ENCODE results near the gene JAK1.
A peak's percentile ranks its signal among the peaks of the same experiment; 100 is the strongest.

JAK1 gene

DNA sequence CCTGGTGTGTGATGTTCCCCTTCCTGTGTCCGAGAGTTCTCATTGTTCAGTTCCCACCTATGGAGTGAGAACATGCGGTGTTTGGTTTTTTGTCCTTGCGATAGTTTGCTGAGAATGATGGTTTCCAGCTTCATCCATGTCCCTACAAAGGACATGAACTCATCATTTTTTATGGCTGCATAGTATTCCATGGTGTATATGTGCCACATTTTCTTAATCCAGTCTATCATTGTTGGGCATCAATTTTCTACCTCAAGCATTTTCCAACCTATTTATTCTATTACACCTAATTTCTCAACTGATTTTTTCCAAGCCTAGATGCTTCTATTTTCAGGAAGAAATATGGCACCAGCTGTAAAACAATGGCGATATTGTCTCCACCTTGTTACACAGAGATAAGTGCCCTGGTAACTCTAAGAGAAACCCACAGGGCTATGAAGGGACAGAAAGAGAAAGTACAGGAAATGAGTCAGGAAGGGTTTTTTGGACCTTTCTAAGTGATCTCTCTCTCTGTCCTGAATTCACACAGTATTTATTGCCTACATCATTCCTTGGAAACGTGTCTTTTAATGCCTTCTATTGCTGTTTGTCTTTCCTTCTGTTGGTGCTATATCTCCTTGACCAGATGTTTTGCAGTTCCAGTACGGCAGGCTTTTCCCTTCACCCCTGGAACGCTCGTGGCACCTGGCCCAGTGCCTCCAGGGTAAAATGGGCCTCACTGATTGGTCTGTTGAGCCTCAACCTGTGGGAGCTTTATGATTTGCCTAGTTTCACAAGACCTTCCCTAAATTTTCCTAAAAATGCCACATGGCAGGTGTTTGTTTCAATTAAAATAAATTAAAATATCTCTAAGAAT is 14.6 kb upstream of the JAK1 start:
- DNase-seq = no peak

- no peak for DNase-seq
Measured at GRCh38 chr1:64979358-64979757, 13.0 kb upstream of the JAK1 start.

- DNase-seq = no peak
Measured at GRCh38 chr1:64976361-64976760, 10.0 kb upstream of the JAK1 start.

- DNase-seq = no peak
Measured at GRCh38 chr1:64975740-64976139, 9.4 kb upstream of the JAK1 start.

- no peak for DNase-seq
Measured at GRCh38 chr1:64975127-64975526, 8.8 kb upstream of the JAK1 start.

- no peak for DNase-seq
Measured at GRCh38 chr1:64974288-64974825, 8.0 kb upstream of the JAK1 start.

DNA sequence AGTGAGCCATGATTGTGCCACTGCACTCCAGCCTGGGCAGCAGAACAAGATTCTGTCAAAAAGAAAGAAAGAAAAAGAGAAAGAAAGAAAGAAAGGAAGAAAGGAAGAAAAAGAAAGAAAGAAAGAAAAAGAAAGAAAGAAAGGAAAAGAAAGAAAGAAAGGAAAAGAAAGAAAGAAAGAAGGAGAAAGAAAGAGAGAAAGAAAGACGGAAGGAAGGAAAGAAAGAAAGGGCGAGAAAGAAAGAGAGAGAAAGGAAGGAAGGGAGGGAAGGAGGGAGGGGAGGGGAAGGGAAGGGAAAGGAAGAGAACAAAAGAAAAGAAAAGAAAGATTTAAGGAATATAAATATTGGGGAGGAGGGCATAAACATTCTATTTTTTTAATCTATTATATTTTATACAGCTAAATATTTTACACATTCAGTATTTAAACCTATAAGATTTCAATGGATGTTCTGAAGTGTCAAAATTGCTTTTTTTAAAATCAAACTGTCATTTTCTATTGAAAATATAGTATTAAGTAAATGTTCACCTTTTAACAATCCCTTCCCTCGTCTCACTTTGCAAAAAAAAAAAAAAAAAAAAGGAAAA is 6.8 kb upstream of the JAK1 start:
- no peak for DNase-seq

- DNase-seq = peak; percentile 36
Measured at GRCh38 chr1:64969305-64970046, 3.1 kb upstream of the JAK1 start.

- DNase-seq = no peak
Measured at GRCh38 chr1:64967381-64967780, 1.0 kb upstream of the JAK1 start.

- peak; percentile 47 for DNase-seq
Measured at GRCh38 chr1:64965366-64966157, 787 bp downstream of the JAK1 start.

DNA sequence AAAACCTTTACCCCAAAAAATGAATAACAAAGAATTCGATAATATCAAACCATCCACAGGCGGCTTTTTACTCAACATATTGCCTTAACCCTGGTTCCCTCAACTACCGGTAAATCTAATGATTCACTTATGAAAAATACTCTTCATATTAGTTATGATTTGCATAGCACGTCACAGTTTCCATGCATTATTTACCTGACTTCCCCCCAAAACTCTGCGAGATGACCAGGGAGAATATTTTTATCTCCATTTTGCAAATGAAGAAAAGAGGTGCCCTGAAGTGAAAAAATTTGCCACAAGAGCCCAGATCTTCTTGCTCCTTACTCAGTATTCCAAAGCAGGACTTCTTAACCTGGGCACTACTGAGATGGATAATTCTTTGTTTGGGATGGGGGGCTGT is 2.9 kb downstream of the JAK1 start:
- DNase-seq = no peak

DNA sequence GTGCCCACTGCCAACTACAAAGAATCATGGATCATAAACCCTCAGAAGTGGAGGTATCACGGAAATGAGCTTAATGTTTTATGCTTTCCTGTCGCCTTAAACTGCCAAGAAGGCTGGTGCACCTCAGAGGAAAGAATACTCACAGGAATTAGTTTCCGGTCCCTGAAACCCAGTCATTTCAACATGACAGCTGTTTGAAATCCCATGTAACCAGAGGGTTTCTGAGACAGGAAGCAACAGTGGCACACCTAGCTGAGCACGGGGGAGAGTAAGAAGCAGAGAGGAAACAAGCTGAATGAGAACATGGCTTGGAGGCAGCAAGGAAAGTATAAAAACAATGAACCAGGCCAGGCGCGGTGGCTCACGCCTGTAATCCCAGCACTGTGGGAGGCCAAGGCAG is 3.9 kb downstream of the JAK1 start:
- no peak for DNase-seq

- no peak for DNase-seq
Measured at GRCh38 chr1:64961923-64962322, 4.4 kb downstream of the JAK1 start.

DNA sequence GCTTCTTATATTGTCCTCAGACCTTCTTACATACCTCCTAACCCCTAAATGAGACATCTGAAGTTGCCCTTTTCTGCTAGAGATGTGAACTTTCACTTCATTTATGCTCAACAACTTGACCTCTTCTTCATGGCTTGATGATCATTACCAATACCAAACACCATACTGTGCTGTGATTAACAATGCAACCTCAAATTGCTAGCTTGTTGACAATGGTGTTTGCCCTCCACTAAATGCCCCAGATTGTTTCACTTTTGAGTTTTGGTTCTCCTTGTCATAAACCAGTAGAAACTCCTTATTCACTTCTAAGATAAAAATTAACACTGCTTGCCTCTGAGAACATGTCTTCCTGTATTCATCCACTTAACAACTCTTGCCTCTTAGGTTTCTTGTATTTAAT is 5.6 kb downstream of the JAK1 start:
- DNase-seq = no peak

DNA sequence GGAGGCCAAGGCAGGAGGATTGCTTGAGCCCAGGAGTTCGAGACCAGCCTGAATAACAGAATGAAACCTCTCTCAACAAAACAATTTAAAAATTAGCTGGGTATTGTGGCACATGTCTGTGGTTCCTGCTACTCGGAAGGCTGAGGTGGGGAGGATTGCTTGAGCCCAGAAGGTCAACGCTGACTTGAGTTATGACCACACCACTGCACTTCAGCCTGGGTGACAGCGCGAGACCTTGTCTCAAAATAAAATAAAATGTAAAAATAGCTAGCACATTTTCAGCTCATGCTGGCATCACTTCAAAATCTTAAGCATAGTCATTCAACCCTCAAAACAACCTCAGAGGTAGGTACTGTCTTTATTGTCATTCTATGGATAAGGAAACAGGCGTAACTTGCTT is 6.4 kb downstream of the JAK1 start:
- DNase-seq = no peak

GRCh38 chr1:64956733-64957441 is 9.5 kb downstream of the JAK1 start:
- no peak for DNase-seq

GRCh38 chr1:64956010-64956640 is 10.2 kb downstream of the JAK1 start:
- peak; percentile 64 for DNase-seq

DNA sequence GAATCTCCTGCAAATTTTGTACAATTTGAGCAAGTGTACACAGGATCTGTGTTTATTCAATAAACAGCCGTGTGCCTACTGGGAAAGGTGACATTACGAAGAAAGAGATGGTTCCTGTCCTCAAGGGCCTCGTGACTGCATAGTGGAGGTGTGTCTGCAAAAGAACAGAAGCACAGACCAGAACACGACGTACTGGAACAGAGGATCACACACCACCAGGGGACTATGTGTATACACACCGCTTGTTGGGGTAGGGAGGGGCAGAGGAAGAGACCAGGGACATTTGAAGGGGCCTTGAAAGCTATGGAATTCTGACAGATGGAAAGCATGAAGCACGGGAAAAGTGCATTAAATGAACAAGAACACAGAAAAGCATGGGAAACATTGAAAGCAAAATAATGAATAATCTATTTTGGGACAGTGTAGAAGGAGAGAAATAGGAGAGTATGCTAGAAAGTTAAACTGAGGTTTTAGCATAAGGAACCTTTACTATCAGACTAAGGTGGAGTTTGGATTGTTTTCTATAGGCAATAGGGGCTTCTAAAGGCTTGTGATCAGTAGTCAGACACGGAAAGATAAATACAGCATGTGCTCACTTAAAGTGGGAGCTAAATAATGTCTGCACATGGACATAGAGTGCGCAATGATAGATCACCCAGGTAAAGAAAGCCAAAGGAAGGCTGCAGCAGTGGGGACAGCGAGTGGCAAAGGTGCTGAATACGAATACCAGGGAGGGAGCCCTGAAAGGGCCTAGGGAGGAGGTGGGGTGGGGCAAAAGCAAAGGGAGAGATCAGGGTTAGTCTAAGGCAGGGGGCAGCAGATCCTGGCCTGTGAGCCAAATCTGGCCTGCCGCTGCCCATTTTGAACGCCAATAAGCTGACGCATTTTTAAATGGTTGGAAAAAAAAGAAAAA is 11.0 kb downstream of the JAK1 start:
- no peak for DNase-seq

GRCh38 chr1:64953241-64953640 is 13.1 kb downstream of the JAK1 start:
- no peak for DNase-seq

GRCh38 chr1:64950284-64950809 is 16.0 kb downstream of the JAK1 start:
- DNase-seq = no peak

Measured in fibroblast of skin of scalp (primary cell).